DMS153 treated with DMSO at 0.1 percent for 48 hours (cell line): ENCODE data around the gene ATP1B3.
"Not testable (repeated sequence)": the region's sequence is repeated elsewhere in the genome, so short reads cannot be mapped to it uniquely, and the experiment has no call there.

Experiments
- DNase-seq: peaks from one replicate; lab custom pipeline; 2025; ENCODE audit not compliant: unreplicated experiment; lab: John Stamatoyannopoulos, UW

The ATP1B3 gene

DNA sequence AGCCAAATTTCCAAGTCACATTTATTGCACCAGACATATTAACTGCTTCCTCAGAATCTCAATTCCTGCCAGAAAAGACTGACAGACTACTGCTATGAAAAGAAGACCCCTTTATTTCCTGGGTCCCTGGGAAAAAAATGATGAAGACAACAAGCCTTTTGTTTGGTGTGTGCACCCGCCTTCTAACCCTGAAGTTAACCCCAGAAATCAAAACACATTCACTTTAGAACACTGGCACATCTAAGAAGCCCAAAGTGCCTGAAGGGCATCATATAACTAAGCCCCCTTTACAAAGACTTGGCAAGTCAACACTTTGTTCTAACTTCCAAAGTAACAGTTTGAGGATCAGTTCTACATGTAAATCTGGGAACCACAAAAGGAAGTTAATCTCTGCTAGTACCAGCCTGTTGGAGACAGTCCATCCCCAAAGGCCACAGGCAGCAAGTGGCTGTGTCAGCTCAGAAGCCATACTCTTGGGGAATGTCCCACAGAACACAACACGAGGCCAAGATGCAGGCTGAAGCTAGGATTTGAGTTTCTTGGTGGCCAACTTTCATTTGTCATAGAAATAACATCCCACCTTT is 16.3 kb upstream of the ATP1B3 start:
- DNase-seq = no peak

DNA sequence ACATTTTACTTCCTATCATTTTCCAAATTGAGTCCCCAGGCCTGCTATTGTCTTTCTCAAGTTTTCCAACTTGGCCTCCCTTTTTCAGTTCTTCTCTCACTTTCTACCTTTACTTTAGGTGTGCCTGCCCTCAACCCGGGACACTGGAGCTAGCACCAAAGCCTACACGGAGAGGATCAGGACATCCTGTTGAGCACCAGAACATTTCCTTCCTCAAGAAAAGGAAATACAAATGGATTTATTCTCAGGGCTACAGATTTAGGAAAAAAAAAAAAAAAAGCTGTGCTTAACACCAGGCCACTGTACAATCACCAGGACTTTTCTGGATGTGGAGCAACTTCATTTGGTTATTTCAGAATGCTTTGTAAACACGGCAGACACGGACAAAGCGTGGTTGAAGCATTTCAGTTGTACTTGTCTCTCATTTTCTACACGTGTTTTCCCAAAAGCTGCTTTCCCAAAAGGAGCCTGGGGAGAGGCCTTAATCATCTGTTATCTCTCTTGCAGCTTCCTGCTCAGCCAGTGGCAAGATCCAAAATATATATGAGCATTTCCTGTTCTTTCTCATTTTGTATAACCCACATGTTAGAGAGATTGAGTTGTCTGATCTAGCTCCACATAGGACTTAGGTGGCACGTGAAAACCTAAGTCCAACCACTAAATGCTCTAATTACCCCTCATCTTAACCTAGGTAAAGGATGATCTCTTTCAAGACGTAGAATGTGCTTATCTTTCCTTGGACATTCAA is 15.5 kb upstream of the ATP1B3 start:
- no peak for DNase-seq

- no peak for DNase-seq
Measured at GRCh38 chr3:141862279-141862816, 14.1 kb upstream of the ATP1B3 start.

- DNase-seq = no peak
Measured at GRCh38 chr3:141863491-141863890, 13.0 kb upstream of the ATP1B3 start.

DNA sequence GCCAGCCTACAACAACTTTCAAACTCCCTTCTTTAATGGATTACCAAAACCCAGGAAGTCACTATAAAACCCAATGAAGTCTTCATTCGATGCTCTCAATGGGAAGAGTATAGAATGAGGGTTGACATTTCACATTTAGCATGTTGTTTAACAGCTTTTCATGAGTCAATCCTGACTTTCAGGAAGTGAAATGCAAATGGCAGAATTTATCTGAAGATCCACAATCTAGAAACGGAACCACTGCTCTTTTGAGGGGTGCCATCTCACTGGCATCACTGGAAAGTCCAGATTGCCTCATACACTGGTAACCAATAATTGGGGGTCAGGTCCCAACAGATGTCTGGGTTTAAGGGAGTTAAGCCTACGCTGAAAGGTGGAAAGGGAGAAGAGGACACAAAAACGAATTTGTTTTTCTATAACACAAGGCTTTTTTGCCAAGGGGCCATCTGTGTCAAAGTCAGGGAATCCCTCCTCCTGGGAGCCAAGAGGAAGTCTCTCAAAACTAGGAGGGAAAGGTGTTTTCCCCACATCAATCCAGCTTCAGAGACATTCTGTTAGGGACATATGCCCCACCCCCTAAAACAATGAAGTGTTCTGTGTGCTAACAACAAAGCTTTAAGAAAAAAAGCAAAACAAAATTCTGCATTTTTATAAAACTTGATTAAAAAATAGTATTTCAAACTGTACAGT is 12.0 kb upstream of the ATP1B3 start:
- DNase-seq = no peak

DNA sequence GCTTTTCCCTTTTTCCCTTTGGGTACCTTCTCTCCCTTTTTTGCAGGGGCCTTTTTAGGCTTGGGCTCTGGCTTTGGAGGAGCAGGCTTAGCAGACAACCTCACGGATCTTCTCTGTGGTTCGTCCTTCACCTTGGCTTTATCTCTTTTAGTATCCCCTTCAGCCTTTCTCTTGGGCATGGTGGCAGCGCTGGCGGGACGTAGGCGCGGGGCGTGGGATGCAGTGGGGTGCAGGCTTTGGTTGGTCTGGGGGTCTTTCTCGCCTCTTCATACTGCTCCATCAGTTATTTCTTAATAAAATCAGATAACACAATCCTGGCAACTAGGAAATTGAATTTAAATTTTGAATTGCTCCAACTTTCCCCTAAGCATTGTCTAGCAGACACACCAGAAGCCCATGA is 11.3 kb upstream of the ATP1B3 start:
- DNase-seq = no peak

DNA sequence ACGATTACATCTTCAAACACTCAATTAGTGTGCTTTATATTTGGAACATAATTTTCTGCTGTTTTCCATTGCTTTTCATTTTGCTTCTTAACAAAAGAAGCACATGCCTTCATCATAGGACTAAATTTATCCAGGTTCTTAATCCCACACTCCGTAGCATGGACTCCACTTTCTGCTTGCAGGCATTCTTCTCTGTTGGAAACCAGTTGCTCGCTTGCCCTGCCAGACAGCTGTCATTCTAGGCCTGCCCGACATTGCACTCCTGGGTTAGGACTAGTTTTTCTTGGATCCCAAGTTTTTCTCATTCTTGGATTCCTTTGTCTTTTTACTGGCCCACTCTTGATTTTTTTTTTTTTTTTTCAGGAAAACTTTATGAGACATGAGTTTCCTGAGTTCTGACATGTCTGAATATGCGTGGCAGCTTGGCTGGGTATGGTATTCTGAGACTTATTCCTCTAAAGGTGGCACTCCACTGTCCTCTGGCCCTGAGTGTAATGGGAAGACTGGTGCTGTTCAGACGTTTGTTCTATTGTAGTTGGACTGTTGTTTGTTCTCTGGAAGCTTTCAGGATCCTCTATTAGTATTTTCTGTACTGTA is 6.3 kb upstream of the ATP1B3 start:
- DNase-seq = no peak

- peak; percentile 75 for DNase-seq
Measured at GRCh38 chr3:141875374-141875892, 1.0 kb upstream of the ATP1B3 start.

- DNase-seq = no peak
Measured at GRCh38 chr3:141875893-141876380, 506 bp upstream of the ATP1B3 start.

- DNase-seq = peak; percentile 15
Measured at GRCh38 chr3:141876891-141877621, 613 bp downstream of the ATP1B3 start.

GRCh38 chr3:141877911-141878310 is 1.5 kb downstream of the ATP1B3 start:
- DNase-seq = no peak

GRCh38 chr3:141878326-141878725 is 1.9 kb downstream of the ATP1B3 start:
- DNase-seq = no peak

DNA sequence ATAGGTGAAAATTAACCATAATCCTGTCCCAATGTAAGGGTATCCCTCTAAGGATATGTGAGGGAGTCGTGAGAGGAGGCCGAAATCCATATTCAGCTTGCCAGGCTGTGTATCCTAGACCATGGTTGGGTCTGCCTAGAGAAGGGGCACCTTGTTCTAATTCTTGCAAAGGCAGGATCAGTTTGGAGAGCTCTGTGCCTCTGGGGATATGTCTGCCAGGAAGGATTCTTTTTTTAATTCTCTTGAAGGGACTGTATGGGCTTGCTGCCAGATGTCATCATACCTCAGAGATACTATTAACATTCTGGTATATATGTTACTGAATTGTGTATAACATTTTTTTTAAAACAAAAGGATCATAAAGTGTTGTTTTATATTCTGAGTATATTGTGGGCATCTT is 2.4 kb downstream of the ATP1B3 start:
- DNase-seq = peak; percentile 7

DNA sequence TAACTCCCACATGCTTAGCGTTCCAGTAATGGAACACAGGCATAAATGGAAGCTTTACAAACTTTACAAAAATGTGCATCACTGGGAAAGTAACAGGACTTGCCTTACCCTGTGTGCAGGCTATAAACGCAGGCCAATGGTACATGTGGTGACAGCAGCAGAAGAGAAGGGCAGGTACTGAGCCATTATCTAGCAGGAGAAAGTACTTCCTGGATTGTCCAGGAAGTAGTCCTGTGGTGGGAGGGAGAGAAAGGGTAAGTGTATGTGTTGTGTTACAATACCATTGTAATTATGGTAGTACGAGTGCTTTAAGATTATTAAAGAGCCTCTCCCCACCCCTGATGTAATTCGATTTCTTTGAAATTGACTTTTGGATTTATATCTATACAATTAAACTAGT is 5.3 kb downstream of the ATP1B3 start:
- peak; percentile 2 for DNase-seq

- DNase-seq = no peak
Measured at GRCh38 chr3:141887051-141887450, 10.6 kb downstream of the ATP1B3 start.

DNA sequence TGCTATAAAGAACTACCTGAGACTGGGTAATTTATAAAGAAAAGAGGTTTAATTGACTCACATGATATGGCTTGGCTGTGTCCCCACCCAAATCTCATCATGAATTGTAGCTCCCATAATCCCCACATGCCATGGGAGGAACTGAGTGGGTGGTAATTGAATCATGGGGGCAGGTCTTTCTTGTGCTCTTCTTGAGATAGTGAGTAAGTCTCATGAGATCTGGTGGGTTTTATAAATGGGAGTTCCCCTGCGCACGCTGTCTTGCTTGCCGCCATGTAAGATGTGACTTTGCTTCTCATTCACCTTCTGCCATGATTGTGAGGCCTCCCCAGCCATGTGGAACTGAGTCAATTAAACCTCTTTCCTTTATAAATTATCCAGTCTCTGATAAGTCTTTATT is 12.1 kb downstream of the ATP1B3 start:
- not testable (repeated sequence) for DNase-seq

DNA sequence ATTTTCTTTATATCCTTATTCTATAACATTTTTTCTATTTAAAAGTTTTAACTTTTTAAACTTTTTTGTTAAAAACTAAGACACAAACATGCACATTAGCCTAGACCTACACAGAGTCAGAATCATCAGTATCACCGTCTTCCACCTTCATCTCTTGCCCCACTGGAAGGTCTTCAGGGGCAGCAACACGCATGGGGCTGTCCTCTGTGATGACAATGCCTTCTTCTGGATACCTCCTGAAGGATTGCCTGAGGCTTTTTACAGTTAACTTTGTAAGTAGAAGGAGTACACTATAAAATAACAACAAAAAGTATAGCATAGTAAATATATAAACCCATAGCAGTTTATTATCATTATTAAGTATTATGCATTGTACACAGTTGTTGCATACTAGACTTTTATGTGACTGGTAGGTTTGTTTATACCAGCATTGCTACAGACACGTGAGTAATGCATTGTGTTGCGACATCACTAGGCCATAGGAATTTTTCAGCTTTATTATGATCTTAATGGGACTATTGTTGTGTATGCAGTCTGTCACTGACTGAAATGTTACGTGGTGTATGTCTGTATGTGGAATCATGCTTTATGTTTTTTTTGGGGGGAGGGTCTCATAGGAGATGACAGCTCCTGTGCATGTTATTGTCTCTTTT is 18.2 kb downstream of the ATP1B3 start:
- DNase-seq = no peak

- DNase-seq = no peak
Measured at GRCh38 chr3:141895731-141896130, 19.3 kb downstream of the ATP1B3 start.

- no peak for DNase-seq
Measured at GRCh38 chr3:141898908-141899307, 22.5 kb downstream of the ATP1B3 start.

DNA sequence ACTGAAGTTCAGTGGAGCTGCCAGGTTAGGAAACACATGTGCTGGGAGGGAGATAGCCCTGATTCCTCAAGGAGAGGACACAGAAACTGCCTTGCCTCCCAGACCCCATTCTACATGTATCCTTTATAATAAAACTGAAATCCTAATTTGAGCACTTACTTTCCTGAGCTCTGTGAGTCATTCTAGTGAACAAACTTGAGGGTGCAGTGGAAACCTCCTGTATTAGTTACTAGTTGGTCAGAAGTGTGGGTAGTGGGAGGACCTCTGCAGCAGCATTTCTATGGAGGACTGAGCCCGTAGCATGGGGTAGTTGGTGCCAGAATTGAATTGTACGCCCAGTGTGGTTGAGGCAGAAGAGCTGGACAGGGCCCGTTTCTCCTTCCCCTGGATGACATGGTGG is 23.9 kb downstream of the ATP1B3 start:
- no peak for DNase-seq
